ENCODE data around the gene TRPM6. TPM values are rescaled to one million over a fixed set of nuclear protein-coding genes. Genes with fewer than 3 reads are reported as not detected.
"Not testable (repeated sequence)": the region's sequence is repeated elsewhere in the genome, so short reads cannot be mapped to it uniquely, and the experiment has no call there.

The TRPM6 gene
- total RNA-seq, 2 experiments from 2014 or later: not detected

DNA sequence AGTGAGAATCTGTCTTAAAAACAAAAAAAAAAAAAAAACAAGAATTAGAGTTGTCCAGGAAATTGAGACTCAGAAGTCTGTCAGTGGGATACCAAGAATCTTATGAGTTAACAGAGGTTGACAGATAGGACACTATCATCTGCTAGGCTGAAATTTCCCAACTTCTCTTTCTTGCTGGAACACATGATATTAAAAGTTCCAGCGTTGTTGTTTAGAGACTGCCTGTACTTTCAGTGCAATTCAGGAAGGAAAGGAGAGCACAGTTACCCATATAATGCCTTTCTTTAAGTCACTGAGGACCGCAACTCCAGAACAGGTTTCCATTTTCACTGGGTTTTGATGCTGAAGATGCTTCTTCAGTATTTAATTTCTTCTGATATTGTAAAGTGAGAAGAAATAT is 13.5 kb downstream of the TRPM6 start:
- Mint-ChIP-seq H3K36me3 (no peaks in the 10 kb centered on the region), H3K4me1 (no peaks in the 10 kb centered on the region), H3K9me3 (peaks cover 4% of the 10 kb centered on the region), H3K27ac (no peak overlapping the region), H3K4me3 (no peak overlapping the region), H3K27me3 (peaks cover 13% of the 10 kb centered on the region)
- POLR2A ChIA-PET: no interaction called here
- ATAC-seq (ENCODE audit: low read depth) (no peak), DNase-seq (no peak)

DNA sequence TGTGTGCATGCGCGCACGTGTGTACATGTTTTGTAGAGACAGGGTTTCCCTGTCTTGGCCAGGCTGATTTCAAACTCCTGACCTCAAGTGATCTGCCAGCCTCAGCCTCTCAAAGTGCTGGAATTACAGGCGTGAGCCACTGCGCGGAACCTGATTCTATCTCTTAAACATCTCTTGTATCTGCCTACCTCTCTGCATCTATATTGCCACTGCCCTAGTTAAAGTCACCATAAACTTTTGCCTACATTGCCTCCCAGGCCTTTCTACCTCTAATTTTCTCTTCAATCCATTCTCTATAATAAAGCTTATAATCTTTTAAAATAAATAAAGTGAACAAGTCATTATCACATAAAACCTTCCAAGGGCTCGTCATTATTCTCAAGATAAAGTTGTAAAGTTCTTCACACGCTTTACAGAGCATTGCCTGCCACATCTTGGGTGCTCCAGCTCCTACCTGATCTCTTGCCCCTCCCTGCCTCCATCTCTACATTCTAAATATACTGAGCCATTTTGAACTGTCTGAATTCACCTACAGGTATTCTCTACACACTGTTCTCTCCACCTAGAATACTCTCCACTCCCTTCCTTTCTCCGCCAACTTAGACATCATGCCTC is 15.0 kb downstream of the TRPM6 start:
- no peak for ATAC-seq (ENCODE audit: low read depth)
- DNase-seq: no peak
- Mint-ChIP-seq H3K27me3 (peaks cover 13% of the 10 kb centered on the region), H3K36me3 (no peaks in the 10 kb centered on the region), H3K9me3 (no peaks in the 10 kb centered on the region), H3K4me1 (no peaks in the 10 kb centered on the region), H3K27ac (no peak overlapping the region), H3K4me3 (no peak overlapping the region)
- POLR2A ChIA-PET: no interaction called here

DNA sequence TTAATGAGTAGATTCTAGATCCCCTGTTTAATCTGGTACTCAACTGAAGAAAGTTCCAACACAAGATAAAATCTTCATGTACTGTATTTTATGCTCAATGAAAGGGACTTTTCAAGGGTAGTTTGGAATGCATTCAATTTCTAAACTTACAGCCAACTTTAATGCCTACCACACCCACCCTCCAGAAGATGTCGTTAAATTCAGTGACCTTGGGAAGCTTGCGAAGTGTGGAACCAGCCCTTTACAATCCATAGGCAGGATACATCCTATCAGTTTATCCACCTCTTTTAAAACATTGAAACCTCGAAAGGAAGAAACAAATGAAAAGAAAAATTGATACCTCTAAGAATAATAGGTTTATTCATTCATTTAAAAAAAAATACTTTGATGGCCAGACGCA is 20.2 kb downstream of the TRPM6 start:
- DNase-seq: no peak
- Mint-ChIP-seq H3K36me3 (no peaks in the 10 kb centered on the region), H3K4me3 (no peak overlapping the region), H3K4me1 (no peaks in the 10 kb centered on the region), H3K27ac (no peak overlapping the region), H3K27me3 (peaks cover 5% of the 10 kb centered on the region), H3K9me3 (no peaks in the 10 kb centered on the region)
- POLR2A ChIA-PET: no interaction called here
- ATAC-seq (ENCODE audit: low read depth): no peak

DNA sequence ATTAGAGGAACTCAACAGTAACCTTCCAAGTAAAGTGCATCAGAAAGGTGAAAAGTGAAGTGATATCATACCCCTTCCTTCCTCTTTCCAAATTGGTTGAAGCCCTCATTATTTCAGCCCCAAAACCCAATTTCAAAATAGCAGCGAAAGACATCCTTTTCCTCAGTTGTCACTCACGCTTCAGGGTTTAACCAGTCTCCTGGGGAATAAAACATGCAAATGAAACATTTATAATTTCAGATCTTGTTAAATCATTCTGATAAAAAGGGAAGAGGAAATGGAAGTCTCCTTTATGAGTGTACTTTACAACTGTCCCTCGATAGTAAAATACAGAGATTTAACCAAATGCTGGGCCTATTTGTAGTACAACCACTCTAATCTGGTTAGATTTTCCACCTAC is 22.5 kb downstream of the TRPM6 start:
- Mint-ChIP-seq H3K27ac (no peak overlapping the region), H3K27me3 (peaks cover 3% of the 10 kb centered on the region), H3K36me3 (no peaks in the 10 kb centered on the region), H3K9me3 (no peaks in the 10 kb centered on the region), H3K4me3 (no peak overlapping the region), H3K4me1 (no peaks in the 10 kb centered on the region)
- POLR2A ChIA-PET: no interaction called here
- ATAC-seq (ENCODE audit: low read depth): no peak
- no peak for DNase-seq

DNA sequence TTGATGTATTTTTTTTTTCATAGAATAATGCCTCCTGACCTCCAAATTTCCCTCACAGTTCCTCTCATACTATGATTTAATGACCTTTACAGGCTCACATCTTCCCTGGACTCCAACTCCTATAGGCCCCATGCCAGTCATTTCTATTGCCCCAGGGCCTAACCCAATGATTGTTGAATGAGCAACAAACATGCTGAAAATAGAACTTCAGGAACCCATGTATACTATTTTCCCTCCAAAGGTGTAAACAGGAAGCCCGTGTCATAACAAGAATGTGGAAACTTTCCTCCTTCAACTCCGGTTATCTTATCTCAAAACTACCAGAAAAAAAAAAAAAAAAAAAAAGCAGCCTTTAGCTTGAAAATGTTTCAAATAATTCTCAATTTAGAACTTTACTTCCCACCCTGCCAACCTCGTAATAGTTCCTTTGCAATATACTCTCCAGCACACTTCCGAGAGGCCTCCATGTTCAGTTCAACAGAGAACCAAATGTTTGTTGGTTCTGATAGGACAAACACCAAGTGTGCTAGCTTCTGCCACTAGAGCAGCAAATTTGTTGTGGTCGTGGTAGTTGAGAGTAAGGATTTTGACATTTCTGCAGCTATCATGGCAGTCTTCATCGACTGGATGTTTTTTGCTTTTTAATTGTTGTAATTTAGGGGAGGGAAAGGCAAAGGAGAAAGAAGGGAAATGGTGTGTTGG is 25.8 kb downstream of the TRPM6 start:
- Mint-ChIP-seq H3K9me3 (no peaks in the 10 kb centered on the region), H3K27ac (no peak overlapping the region), H3K27me3 (no peaks in the 10 kb centered on the region), H3K36me3 (no peaks in the 10 kb centered on the region), H3K4me3 (no peak overlapping the region), H3K4me1 (no peaks in the 10 kb centered on the region)
- DNase-seq: no peak
- POLR2A ChIA-PET: interaction anchor here (0.6 kb wide), 1 partner anchor 89 kb away, joined by 4 read pairs; no protein-coding TSS in a partner anchor
- ATAC-seq (ENCODE audit: low read depth): no peak

DNA sequence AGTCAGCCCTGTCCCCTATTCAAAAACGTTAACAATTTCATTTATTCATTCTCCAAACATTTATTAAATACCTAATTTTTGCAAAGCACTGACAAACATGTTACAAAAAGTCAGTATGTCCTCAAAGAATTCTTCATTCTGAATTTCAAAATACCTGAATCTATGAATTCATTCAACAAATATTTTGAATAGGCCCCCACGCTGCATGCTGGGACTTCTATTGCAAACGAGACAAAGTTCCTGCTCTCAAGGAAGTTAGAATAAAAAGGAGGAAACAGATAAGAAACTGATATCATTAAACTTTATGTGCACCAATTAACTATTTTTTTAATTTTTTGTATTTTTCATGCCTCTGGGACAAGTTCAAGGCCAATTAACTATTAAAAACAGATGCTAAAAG is 26.6 kb downstream of the TRPM6 start:
- no peaks in the 10 kb centered on the region for H3K4me1 Mint-ChIP-seq
- no peaks in the 10 kb centered on the region for H3K9me3 Mint-ChIP-seq
- ATAC-seq (ENCODE audit: low read depth): no peak
- POLR2A ChIA-PET: no interaction called here
- H3K27me3 Mint-ChIP-seq: no peaks in the 10 kb centered on the region
- no peak overlapping the region for H3K27ac Mint-ChIP-seq
- no peak for DNase-seq
- no peak overlapping the region for H3K4me3 Mint-ChIP-seq
- H3K36me3 Mint-ChIP-seq: no peaks in the 10 kb centered on the region

DNA sequence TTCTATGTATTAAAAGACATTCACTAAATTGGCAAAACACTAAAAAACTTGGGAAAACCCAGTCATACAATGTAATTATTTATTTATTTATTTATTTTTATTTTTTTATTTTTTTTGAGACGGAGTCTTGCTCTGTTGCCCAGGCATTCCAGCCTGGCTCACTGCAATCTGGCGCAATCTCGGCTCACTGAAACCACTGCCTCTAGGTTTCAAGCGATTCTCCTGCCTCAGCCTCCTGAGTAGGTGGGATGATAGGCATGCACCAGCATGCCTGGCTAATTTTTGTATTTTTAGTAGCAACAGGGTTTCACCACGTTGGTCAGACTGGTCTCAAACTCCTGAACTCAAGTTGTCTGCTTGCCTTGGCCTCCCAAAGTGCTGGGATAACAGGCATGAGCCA is 27.5 kb downstream of the TRPM6 start:
- ATAC-seq (ENCODE audit: low read depth); H3K9me3 Mint-ChIP-seq; POLR2A ChIA-PET; H3K27me3 Mint-ChIP-seq; DNase-seq; H3K36me3 Mint-ChIP-seq; H3K27ac Mint-ChIP-seq; H3K4me3 Mint-ChIP-seq; H3K4me1 Mint-ChIP-seq: not testable (repeated sequence)

DNA sequence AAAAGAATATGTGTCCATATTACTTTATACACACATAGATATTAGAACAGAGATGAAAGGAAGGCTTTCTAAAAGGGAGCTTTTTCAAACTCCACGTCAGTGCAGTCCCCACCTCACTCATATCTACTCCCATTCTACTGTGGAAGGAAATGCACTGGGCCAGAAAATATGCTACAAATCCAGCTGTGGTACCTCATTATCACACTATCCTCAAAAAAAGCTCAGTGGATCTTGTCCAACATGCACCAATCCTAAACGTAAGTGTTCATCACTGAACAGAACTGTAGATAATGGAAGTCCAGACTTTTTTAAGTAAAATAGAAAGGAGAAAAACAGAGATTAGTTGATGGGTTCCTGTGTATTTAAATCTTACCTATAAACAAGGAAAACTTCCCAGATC is 27.9 kb downstream of the TRPM6 start:
- Mint-ChIP-seq H3K27ac (no peak overlapping the region), H3K36me3 (no peaks in the 10 kb centered on the region), H3K9me3 (no peaks in the 10 kb centered on the region), H3K4me1 (no peaks in the 10 kb centered on the region), H3K27me3 (no peaks in the 10 kb centered on the region), H3K4me3 (no peak overlapping the region)
- ATAC-seq (ENCODE audit: low read depth) (no peak), DNase-seq (no peak)
- POLR2A ChIA-PET: no interaction called here

DNA sequence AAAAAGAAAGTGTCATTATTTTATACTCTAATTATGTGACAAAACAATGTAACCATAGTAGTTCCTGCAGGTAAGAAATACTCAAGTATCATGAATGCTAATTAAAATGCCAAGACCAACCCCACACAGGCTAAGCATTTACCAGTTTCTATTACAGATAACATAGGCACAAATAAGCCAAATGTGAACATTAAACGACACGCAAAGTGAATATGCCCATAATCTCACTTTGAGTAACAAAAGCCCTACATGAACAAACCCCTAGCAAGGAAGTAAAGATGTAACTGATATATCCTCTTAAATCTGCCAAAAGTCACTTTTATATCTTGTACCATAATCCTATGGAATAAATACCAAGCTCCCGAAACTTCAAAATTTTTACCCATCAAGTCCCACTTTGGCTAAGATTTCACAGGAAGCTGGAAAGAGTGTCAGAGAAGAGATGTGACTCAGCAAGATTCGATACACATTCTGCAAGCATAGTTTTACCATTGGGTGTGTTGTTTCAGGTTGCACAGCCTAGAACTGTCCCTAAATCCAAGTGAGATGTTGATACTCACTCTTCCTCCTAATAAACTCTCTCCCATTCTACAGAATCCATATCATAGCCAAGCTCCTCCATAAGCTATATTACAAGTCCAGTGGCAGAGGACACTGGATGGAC is 28.8 kb downstream of the TRPM6 start:
- no peak overlapping the region for H3K27ac Mint-ChIP-seq
- H3K4me1 Mint-ChIP-seq: no peaks in the 10 kb centered on the region
- DNase-seq (no peak), ATAC-seq (ENCODE audit: low read depth) (no peak)
- H3K36me3 Mint-ChIP-seq: no peaks in the 10 kb centered on the region
- H3K9me3 Mint-ChIP-seq: no peaks in the 10 kb centered on the region
- no peak overlapping the region for H3K4me3 Mint-ChIP-seq
- H3K27me3 Mint-ChIP-seq: no peaks in the 10 kb centered on the region
- POLR2A ChIA-PET: no interaction called here

DNA sequence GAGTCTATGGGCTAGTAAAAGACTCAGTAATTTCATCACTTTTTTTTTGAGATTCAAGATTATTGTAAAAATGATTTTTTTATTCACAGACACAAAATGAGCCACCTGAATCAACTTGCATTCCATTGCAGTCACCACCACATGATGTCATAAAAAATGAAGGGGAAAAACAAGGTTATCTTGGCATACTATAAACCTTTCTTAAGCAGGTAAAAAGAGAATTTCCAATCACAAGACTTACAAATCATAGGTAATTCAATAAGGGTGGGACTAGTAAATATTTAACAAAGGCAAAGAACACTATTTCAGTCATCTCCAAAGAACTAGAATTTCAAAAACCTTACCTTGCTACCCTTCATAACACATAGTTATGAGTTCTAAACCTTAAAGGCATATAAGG is 30.7 kb downstream of the TRPM6 start:
- Mint-ChIP-seq H3K36me3 (no peaks in the 10 kb centered on the region), H3K27me3 (no peaks in the 10 kb centered on the region), H3K4me1 (no peaks in the 10 kb centered on the region), H3K4me3 (no peak overlapping the region), H3K27ac (no peak overlapping the region), H3K9me3 (no peaks in the 10 kb centered on the region)
- ATAC-seq (ENCODE audit: low read depth): no peak
- DNase-seq: no peak
- POLR2A ChIA-PET: no interaction called here

DNA sequence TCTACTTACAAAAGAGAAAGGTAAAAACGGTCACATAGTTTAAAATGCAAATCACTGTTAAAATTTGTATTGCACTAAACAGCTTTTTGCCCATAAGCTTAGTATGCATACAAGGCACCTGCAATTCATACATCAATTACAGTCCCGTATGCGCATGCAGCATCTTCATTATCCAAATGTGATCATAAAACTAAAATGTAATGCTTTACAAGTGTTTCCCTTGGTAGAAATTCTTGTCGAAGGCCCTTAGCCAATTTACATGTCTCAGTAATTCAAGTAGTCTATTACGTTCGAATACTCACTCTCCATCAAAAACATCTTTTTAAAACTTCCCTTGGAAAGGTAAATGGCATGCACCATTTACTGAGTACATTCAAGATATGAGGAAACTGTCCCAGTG is 32.6 kb downstream of the TRPM6 start:
- Mint-ChIP-seq H3K9me3 (no peaks in the 10 kb centered on the region), H3K27ac (no peak overlapping the region), H3K27me3 (no peaks in the 10 kb centered on the region), H3K4me1 (no peaks in the 10 kb centered on the region), H3K4me3 (no peak overlapping the region), H3K36me3 (no peaks in the 10 kb centered on the region)
- POLR2A ChIA-PET: no interaction called here
- ATAC-seq (ENCODE audit: low read depth): no peak
- no peak for DNase-seq

DNA sequence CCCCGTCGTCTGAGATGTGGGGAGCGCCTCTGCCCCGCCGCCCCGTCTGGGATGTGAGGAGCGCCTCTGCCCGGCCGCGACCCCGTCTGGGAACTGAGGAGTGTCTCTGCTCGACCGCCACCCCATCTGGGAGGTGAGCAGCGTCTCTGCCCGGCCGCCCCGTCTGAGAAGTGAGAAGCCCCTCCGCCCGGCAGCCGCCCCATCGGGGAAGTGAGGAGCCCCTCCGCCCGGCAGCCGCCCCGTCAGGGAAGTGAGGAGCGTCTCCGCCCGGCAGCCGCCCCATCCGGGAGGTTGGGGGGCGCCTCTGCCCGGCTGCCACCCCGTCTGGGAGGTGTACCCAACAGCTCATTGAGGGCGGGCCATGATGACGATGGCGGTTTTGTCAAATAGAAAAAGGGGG is 34.7 kb downstream of the TRPM6 start:
- H3K4me3 Mint-ChIP-seq; POLR2A ChIA-PET; H3K27ac Mint-ChIP-seq; DNase-seq; H3K36me3 Mint-ChIP-seq; H3K4me1 Mint-ChIP-seq; H3K9me3 Mint-ChIP-seq; ATAC-seq (ENCODE audit: low read depth); H3K27me3 Mint-ChIP-seq: not testable (repeated sequence)

DNA sequence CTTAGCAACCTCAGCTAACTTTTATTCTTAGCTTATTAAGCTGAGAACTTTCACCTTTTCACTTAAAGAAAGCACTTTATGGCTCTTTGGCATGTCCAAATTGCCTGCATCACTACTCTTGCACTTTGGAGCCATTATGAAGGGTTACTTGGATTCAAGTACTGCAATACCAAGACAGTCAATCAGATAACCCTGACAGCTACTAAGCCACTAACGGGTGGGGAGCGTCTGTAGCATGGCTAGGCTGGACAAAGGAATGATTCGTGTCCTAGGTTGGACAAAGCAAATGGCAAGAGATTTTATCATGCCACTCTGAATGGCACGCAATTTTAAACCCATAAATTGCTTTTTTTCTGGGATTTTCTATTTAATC is 39.6 kb downstream of the TRPM6 start:
- ATAC-seq (ENCODE audit: low read depth) (no peak), DNase-seq (no peak)
- no peaks in the 10 kb centered on the region for H3K4me1 Mint-ChIP-seq
- no peaks in the 10 kb centered on the region for H3K36me3 Mint-ChIP-seq
- no peaks in the 10 kb centered on the region for H3K27me3 Mint-ChIP-seq
- no peaks in the 10 kb centered on the region for H3K9me3 Mint-ChIP-seq
- POLR2A ChIA-PET: no interaction called here
- no peak overlapping the region for H3K4me3 Mint-ChIP-seq
- H3K27ac Mint-ChIP-seq: no peak overlapping the region

DNA sequence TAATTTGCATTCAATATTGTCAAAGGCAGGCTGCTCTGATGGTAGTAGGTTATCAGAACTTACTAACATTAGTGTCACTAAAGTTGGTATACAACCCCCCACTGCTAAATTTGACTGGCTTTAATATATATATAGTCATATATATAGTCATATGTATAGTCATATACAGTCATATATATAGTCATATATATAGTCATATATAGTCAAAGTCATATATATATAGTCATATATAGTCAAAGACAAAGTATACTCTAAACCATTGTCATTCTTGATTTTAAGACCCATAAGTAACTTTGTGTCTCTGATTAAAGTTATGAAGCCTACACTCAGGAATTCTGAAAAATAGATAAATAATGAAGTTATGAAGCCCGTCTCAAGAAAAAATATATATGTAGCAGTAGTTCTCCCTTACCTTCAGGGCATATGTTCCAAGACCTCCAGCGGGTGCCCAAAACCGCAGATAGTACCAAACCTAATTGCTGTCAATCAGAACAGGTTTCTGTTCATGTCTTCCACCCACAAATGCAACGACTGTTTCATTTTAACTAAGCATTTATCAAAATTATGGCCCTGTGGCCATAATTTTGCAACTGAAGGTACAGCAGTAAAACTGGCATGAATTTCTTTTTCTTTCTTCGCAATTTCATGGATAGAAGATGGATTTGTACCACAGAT is 40.1 kb downstream of the TRPM6 start:
- Mint-ChIP-seq H3K36me3 (no peaks in the 10 kb centered on the region), H3K27me3 (no peaks in the 10 kb centered on the region), H3K27ac (no peak overlapping the region), H3K4me1 (no peaks in the 10 kb centered on the region), H3K9me3 (no peaks in the 10 kb centered on the region), H3K4me3 (no peak overlapping the region)
- DNase-seq: no peak
- no peak for ATAC-seq (ENCODE audit: low read depth)
- POLR2A ChIA-PET: no interaction called here

Measured in activated naive CD8-positive, alpha-beta T cell treated with anti-CD3 and anti-CD28 coated beads, Interleukin-2, amount 10 ng/mL, durations not matched to agents 7 days and 5 days (primary cell).